Inferior parietal cortex (tissue), 1 donor: Measurements from ENCODE around the gene FBXO22.
"Not testable (repeated sequence)": the region's sequence is repeated elsewhere in the genome, so short reads cannot be mapped to it uniquely, and the experiment has no call there.

Source experiments
- DNase-seq: peaks from one replicate; pipeline ENCODE4 v3.0.0-alpha.2; 2016; ENCODE audit errors: extremely low spot score

Gene FBXO22

GRCh38 chr15:75920079-75920478, 16.4 kb downstream of the FBXO22 start:
- DNase-seq, result no peak

DNA sequence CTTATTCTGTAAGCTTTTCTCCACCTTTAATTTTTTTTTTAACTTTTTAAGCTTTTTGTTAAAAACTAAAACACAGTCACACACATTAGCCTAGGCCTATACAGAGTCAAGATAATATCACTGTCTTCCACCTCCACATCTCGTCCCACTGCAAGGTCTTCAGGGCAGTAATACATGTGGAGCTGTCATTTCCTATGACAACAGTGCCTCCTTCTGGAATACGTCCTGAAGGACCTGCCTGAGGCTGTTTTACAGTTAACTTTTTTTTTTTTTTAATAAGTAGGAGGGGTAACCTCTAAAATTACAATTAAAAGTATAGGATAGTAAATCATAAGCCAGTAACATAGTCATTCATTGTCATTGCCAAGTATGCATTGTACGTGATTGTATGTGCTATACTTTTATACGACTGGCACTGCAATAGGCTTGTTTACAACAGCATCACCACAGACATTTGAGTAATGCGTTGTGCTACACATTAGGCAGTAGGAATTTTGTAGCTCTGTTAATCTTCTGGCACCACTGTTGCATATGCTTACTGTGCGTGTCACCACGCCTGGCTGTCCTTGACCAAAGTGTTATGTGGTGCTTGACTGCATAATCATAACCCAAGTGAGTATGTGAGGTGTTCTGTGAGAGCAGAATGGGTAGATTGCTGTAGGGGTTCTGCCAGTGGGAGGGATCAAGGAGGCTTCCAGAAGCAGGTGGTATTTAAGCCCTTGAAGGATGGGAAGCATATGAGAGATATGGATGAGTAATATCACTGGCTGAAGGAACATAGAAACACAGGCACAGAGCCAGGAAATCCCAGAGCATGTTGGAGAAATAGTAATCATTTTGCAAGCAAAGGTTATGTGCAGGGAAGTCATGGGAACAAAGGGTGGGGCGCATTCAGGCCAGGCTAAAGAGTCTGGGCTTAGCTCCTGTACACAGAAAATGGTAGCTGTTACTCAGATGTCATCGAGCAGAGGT, 18.3 kb downstream of the FBXO22 start:
- no peak for DNase-seq

GRCh38 chr15:75923756-75924155, 20.1 kb downstream of the FBXO22 start:
- DNase-seq, result no peak

DNA sequence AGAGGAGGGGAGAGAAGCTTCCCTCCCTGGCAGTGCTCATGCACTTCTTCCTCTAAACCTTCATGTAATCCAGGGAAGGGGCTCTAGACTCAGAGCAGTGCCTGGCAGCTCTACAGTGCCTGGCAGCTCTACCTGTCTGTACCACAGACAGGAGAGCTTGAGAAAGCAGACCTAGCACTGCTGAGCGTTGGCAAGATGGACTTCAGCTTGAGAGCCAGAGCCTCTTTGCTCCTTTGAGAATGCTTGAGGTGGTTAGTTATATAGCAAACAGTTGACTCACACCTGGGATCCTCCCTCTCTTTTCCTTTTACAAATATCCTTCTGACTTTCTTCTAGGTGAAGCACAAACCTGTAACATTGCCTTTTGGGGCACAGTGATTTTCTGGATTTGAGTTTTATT, 20.9 kb downstream of the FBXO22 start:
- DNase-seq, result no peak

DNA sequence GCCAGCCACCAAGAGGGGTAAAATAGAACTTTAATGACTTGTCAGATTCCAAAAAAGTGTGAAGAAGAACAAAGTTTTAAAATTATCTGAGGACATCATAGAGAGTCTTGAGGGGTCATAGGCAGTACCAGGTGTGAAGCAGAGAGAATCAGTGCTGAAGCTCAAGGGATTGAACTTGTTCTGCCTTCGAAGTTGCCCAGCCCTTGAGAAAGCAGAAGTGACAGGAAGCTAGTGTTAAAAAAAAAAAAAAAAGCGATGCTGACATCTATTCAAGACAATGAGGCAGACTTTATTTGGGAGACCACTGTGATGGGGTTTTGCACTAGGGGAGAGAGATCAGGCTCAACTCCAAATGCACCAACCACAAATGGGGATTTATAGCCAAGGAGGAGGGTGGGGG, 21.8 kb downstream of the FBXO22 start:
- DNase-seq, result no peak

- no peak for DNase-seq
These were observed 23.3 kb downstream of the FBXO22 start for GRCh38 chr15:75926931-75927330.

- no peak for DNase-seq
These were observed 23.9 kb downstream of the FBXO22 start for GRCh38 chr15:75927601-75928000.

- DNase-seq, result no peak
These were observed 25.3 kb downstream of the FBXO22 start for GRCh38 chr15:75928680-75929608.

GRCh38 chr15:75929799-75930565, 26.3 kb downstream of the FBXO22 start:
- DNase-seq, result no peak

DNA sequence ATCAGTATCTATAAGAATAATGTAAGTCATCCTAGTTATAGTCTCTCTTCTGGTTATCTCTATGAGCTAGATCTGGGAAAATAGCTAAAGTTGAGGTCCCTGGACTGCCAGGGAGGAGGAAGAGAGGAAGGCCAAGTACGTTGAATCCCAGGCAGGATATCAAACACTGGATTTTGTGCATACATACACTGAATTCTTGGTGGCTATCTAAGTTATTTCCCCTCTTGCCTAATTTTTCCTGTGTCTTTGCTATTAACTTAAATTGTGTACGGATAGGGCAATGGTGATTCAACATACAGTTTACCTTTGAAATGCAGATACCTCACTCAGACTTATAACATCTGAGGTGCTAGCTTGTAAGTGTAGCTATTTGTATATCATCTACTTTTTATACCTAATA, 27.2 kb downstream of the FBXO22 start:
- no peak for DNase-seq

GRCh38 chr15:75942464-75942863, 38.8 kb downstream of the FBXO22 start:
- no peak for DNase-seq

DNA sequence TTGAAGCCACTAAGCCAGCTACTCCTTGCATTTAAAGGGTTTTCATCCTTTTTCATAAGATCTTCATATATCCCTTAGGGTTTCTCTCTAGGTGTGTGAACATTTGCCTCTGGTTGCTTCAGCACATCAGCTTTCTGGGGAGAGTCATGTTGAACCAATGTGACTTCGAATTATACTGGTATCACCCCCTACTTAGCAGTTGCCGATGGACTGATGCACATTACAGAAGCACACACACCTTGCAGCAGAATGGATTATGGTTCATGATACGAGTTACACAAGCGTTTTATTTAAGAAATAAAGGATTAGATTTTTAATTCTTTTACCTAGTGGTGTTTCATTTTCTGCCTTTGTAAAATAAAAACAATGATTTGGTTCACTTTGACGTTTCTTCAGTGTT, 39.6 kb downstream of the FBXO22 start:
- DNase-seq, result no peak

- no peak for DNase-seq
These were observed 40.1 kb downstream of the FBXO22 start for GRCh38 chr15:75943713-75944215.

- no peak for DNase-seq
These were observed 42.3 kb downstream of the FBXO22 start for GRCh38 chr15:75945953-75946352.

DNA sequence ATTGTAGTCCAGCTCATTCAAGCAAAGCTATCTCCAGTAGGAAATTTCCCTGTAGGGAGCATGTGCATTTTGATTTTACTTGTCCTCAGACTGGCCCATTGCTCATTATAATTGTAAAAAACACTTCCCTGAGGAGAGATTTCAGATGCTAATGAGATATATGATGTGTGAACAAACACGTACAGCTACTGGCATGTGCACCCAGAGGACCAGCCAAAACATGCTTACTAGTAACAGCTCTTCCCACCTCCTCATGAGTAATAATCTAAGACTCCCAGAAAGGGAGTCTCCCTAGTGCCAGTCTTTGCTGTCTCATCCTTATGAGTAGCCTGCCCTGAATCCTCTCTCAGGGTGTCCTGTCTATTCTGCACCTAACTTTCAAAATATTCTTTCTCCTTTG, 43.4 kb downstream of the FBXO22 start:
- peak; percentile 15 for DNase-seq

DNA sequence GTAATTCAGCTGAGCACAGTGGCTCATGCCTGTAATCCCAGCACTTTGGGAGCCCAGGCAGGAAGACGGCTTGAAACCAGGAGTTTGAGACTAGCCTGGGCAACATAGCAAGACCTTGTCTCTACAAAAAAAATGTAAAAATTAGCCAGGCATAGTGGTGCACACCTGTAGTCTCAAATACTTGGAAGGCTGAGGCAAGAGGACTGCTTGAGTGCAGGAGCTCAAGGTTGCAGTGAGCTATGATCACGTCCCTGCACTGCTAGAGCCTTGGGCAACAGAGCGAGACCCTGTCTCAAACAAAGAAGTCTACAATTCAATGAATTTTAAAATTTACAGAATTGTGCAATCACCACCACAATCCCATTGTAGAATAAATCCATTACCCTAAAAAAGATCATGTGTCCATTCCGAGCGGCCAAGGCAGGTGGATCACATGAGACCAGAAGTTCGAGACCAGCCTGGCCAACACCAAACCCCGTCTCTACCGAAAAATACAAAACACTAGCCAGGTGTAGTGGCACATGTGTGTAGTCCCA, 45.2 kb downstream of the FBXO22 start:
- no peak for DNase-seq

- no peak for DNase-seq
These were observed 48.8 kb downstream of the FBXO22 start for GRCh38 chr15:75952525-75952924.

GRCh38 chr15:75955720-75956119, 52.0 kb downstream of the FBXO22 start:
- DNase-seq, result no peak

DNA sequence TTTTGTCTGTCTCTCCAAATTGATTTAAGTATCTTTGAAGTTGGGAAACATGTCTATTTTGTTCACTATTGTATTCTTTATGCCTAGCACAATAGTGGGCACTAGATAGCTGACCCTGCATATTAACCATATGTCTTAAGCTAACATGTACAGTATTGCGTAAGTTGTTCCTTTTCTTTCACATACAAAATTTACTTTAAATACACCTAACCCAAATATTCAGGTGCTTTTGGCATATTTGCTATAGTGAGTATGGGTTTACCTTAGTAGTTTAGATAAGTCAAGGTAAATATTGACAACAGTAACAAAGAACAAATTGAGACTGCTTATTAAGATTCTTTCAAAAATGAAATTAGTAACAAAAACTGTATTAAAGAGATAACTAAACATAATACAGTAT, 57.7 kb downstream of the FBXO22 start:
- no peak for DNase-seq

DNA sequence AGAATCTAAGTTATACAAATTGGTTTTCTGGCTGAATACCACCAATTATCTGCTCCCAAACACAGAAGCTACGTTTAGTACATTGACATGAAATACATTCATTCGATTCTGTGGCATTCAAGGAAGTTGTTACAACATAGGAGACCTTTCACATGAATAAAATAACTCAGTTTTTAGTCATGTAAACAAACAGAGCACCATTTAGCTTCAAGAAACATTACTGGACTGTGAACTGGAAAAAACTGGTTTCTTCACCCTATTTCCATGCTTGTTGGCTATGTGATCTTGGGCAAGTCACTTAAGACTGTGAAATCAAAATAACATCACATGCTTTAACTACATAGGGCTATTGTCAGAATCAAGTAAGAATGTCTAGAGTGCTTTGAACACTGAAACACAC, 62.4 kb downstream of the FBXO22 start:
- DNase-seq, result no peak

- DNase-seq, result not testable (repeated sequence)
These were observed 73.1 kb downstream of the FBXO22 start for GRCh38 chr15:75976766-75977165.
